Stimulated activated CD8-positive, alpha-beta memory T cell treated with anti-CD3 and anti-CD28 coated beads, Interleukin-15, amount 100 ng/mL, for 48 hours (primary cell): ENCODE results near the gene SPATA18.

Experiments
- DNase-seq, 2 donors: peaks; one replicate each; pipeline ENCODE4 v3.0.0-alpha.2; 2020; ENCODE audit warnings: low read depth in 2 of 2

Gene SPATA18, protein sequence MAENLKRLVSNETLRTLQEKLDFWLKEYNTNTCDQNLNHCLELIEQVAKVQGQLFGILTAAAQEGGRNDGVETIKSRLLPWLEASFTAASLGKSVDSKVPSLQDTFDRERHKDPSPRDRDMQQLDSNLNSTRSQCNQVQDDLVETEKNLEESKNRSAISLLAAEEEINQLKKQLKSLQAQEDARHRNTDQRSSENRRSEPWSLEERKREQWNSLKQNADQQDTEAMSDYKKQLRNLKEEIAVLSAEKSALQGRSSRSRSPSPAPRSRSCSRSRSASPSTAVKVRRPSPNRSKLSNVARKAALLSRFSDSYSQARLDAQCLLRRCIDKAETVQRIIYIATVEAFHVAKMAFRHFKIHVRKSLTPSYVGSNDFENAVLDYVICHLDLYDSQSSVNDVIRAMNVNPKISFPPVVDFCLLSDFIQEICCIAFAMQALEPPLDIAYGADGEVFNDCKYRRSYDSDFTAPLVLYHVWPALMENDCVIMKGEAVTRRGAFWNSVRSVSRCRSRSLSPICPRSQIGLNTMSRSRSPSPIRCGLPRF

DNA sequence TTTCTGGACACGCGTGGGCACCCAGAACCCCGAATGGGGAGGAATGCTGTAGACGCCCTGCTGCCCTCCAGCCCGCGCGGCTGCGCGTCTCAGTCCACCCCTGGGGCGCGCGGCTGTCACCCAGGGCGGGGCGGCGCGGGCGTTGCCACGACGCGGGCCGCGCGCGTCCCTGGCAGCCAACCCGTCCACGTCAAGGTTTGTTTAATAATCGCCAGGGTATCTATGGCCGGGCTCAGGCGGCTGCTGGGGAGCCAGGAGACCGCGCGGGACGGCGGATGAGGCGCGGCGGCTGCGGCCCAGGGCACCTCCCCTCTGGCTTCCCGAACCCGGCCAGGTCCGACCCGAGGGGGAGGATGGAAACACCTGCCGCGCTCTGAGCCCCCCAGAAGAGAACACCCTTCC lies at the start of gene SPATA18:
Gene SPATA18 (plus strand): TSS at position 92 of the 402 bp plus-strand sequence. CDS start 401 bp downstream, outside the sequence.
- no peak for DNase-seq

GRCh38 chr4:52001616-52002015 lies 49.5 kb upstream of the SPATA18 start:
- DNase-seq, result no peak

- no peak for DNase-seq
These were observed 46.7 kb upstream of the SPATA18 start for GRCh38 chr4:52004414-52004813.

DNA sequence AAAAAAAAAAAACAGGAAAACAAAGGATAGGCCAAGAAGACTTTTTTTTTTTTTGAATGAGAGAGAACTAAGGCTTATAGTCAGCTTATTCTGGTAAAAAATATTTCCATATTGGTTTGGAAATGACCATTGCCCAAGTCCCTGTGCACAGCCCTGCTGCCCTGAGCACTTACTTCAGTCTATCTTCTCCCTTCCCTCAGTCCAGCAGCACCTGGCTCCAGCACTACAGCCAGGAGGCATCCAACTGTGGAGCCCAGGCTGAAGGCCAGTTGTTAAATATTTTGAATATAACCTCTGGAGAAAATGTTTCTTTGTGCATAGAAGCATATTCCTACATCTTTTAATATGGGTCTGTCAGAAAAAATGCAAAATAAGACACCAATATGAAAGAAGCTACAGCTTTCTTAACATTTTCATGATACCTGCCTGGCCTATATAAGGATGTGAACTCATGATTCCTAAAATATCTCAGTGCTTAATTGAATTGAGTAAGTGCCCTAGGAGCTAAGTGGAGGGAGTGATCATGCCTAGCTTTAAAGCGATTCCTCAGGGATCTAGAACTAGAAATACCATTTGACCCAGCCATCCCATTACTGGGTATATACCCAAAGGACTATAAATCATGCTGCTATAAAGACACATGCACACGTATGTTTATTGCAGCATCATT lies 45.4 kb upstream of the SPATA18 start:
- no peak for DNase-seq

- no peak for DNase-seq
These were observed 44.2 kb upstream of the SPATA18 start for GRCh38 chr4:52006887-52007286.

DNA sequence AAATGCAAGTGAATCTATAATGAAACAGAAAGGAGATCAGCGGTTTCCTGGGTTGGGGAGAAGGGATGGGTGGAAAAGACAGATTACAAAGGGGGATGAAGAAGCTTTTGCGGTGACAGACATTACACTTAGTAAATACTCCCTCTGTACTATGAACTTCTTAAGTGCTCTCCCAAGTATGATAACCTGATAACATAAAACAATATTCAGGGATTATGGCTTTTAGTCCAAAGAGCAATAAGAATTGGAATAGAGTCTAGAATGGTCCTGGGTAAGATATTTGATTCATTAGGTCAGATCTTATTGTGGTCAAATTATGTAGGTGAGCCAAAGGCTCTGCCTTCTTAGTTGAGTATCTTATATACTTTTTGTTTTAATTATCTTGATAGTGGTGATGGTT lies 40.1 kb upstream of the SPATA18 start:
- DNase-seq, result no peak

GRCh38 chr4:52012651-52013050 lies 38.5 kb upstream of the SPATA18 start:
- no peak for DNase-seq

DNA sequence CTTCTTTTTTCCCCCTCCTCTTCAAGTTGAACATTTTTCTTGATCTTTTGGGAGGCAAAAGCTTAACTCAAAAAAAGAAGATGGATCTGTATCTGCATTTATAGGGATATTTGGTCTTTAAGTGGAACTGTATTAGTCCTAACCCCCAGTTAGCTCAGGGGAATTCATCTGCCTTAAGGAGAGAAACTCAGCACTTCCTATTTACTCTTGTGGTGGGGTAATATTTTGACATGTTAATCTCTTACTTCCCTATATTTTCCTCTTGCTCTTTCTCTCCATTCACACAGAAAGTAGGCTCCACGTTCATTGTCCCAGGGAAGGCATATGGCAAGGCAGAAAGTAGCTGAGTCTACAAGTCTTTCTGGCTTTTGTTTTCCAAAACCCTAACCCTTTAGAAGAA lies 36.2 kb upstream of the SPATA18 start:
- DNase-seq, result no peak

GRCh38 chr4:52015366-52015765 lies 35.7 kb upstream of the SPATA18 start:
- no peak for DNase-seq

DNA sequence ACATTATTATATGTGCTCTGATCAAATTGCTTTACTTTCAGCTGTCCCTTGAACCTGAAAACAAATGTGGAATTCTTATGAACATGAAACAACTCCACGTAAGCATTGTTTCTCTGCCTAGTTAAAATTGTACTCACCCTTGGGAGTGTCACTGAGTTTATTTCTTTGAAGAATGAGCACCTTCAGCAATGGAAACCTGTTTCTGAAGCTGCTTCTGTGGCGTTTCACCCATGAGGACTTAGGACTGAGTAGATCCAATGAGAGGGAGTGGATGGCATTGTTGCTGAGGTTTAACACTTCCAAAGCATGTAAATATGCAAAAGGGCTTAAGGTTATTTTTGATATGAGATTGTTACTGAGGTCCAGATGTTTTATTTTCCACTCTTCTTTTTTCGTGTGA lies 34.1 kb upstream of the SPATA18 start:
- DNase-seq, result no peak

GRCh38 chr4:52017814-52018213 lies 33.3 kb upstream of the SPATA18 start:
- DNase-seq, result no peak

DNA sequence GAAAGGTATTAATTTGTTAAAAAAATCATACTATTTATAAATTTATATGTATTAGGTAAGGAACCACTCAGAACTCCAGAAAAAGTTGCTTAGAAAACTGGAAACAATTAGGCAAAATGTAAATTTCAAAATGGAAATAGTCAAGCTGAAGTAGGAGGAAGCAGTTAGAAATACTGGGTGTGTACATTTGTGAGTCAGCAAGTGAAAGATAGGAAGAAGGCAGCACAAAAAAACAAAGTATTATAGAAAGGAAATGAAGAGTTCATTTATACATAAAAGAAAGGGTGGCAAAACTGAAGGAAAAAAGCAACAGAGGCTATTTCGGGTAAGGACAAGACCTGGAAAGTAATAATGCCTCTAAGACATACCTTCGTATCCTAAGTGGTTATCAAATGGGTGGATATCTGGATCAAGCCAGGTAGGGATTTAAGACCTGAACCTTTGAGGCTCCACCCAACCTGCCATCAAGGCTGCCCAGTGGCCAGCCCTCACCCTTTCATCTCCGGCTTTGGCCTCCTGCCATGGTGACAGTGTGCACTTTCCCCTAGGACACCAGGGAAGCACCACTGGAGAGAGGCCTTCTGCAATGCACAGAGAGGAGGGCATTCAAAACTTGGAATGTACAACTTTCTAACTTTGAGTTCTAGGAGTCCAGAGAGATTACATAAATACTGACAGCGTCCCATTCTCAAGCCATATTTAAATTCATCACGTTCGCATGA lies 31.0 kb upstream of the SPATA18 start, which contains the start of gene LRRC66:
Gene LRRC66 (minus strand): TSS at position 428 of the 722 bp plus-strand sequence. CDS start 2,750 bp downstream, outside the sequence.
- DNase-seq, result no peak

DNA sequence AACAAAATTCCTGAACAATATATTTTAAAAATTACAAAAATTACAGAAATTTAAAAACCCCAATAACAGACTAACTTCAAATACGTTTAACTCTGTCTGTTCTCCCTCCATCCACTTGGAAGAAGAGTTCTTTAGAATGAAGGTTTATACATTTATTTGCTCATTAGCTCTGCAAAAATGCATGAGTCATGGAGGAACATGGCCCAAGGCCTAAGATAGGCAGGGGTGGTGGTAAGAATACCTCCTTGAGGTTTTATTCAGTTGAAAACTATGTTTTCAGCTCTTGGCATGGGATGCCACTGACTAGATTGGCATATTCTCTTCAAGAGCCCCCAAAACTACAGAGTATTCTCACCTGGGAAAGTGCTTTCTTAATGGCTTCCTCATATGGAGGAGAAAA lies 22.1 kb upstream of the SPATA18 start:
- DNase-seq, result no peak

GRCh38 chr4:52032005-52032404 lies 19.1 kb upstream of the SPATA18 start:
- DNase-seq, result no peak

GRCh38 chr4:52035190-52035589 lies 15.9 kb upstream of the SPATA18 start:
- no peak for DNase-seq

- no peak for DNase-seq
These were observed 14.1 kb upstream of the SPATA18 start for GRCh38 chr4:52036886-52037530.

- no peak for DNase-seq
These were observed 13.4 kb upstream of the SPATA18 start for GRCh38 chr4:52037689-52038102.

DNA sequence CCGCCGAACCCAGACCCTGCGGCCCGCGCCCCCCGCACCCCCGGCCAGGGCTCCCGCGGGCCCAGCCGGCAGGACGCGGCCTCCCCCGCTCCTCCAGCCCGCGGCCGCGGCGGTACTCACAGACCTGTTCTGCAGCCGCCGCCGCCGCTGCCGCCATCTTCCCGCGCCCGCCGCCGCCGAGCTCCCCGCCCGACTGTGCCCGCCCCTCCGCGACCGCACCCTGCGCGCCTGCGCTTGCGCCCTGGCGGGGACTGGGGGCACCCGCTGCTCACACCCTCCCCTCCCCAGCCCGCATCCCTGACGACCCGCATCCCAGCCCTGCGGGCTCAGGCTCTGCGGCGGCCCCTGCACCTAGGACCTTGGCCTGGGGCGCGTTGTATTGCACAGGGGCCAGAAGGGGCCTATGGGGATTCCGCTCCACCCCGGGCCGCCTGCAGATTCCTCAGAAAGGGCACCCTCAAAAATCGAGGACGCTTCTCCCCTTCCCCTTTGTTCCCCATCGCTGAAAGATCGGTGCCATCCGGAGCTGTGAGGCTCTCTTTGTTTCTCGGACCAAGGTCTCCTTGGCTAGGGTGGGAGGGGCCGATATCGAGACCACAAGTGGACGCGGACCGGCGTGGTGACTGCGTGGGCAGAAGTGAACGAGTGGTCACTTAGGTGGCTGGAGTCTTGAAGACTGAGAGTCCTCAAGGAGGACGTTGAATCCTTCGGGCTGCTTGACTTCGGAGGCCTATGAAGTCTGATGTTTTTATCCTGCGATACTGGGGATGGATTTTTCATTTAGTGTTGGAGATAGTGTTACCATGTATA lies 12.8 kb upstream of the SPATA18 start, which contains the start of gene SGCB:
Gene SGCB (minus strand): TSS at position 197 of the 810 bp plus-strand sequence. CDS start 40 bp downstream, at position 157.
- DNase-seq, result peak; percentile 62 to 66

DNA sequence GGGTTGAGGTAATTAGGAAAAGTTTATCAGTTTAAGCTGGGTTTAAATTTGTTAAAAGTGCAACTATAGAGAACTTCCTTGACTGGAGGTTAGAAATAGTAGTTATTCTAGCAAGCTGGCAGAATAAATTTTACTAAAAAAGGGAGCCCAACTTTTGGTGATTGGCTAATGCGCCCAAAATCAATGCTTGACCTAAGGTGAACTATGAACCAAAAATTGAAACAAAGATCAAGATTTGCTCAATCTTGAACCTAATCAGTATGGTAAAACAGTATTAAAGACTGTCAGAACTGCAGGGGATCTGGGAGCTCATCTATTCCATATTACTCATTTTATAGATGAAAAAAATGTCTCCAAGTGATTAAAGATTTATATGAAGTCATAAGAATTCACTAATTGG lies 6.1 kb upstream of the SPATA18 start:
- DNase-seq, result no peak

DNA sequence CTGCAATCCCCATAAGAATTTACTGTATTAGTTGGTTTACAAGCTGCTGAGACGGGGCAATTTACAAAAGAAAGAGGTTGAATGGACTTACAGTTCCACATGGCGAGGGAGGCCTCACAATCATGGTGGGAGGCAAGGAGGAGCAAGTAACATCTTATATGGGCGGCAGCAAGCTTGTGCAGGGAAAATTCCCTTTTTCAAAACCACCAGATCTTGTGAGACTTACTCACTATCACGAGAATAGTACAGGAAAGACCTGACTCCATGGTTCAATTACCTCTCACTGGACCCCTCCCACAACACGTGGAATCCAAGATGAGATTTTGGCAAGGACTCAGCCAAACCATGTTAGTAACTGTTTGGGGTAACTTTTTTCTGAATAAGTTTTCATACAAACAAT lies 1.8 kb upstream of the SPATA18 start:
- no peak for DNase-seq
